ENCODE results near the gene SEMA5A. TPM values are rescaled to one million over a fixed set of nuclear protein-coding genes. Genes with fewer than 3 reads are reported as not detected.

Gene SEMA5A
- total RNA-seq, 1 experiment from 2014 or later = 9.3 TPM

- H3K4me1 Mint-ChIP-seq = peaks cover 24% of the 10 kb centered on the region
- ChIA-PET POLR2A (no interaction called here), CTCF (interaction anchor here (1.1 kb wide), 1 partner anchor 258 kb away, joined by 6 read pairs; no protein-coding TSS in a partner anchor)
- no peak overlapping the region for H3K4me3 Mint-ChIP-seq
- H3K9me3 Mint-ChIP-seq = no peaks in the 10 kb centered on the region
- H3K36me3 Mint-ChIP-seq = no peaks in the 10 kb centered on the region
- no peak overlapping the region for H3K27ac Mint-ChIP-seq
- DNase-seq (ENCODE audit: low spot score) (no peak), ATAC-seq (no peak)
- TF ChIP-seq ZBTB43 (CRISPR knock-in tag; IDR thresholded peaks at IDR 0.05) (no peak), KAT7 (CRISPR knock-in tag; IDR thresholded peaks at IDR 0.05; ENCODE audit: borderline replicate concordance) (no peak), ATF1 (CRISPR knock-in tag; IDR thresholded peaks at IDR 0.05) (no peak), CTCF (IDR thresholded peaks at IDR 0.05) (no peak), PRDM15 (CRISPR knock-in tag; IDR thresholded peaks at IDR 0.05) (no peak), ZNF532 (CRISPR knock-in tag; IDR thresholded peaks at IDR 0.05; ENCODE audit: borderline replicate concordance) (no peak), NR1H2 (CRISPR knock-in tag; IDR thresholded peaks at IDR 0.05) (no peak), E2F1 (CRISPR knock-in tag; IDR thresholded peaks at IDR 0.05) (no peak), ARID4B (CRISPR knock-in tag; IDR thresholded peaks at IDR 0.05; ENCODE audit: borderline replicate concordance) (no peak), ZSCAN18 (CRISPR knock-in tag; IDR thresholded peaks at IDR 0.05) (no peak), TEAD4 (CRISPR knock-in tag; IDR thresholded peaks at IDR 0.05) (no peak)
- H3K27me3 Mint-ChIP-seq (ENCODE audit: low read depth) = no peaks in the 10 kb centered on the region
Observed at GRCh38 chr5:9165546-9165945, 380.3 kb downstream of the SEMA5A start.

Data from WTC11 (cell line).